GM06990 (cell line): ENCODE data around the gene UBAP2.

Source experiments
- DNase-seq: peaks from one replicate; pipeline ENCODE4 v3.0.0-alpha.2; 2011; ENCODE audit not compliant: insufficient read length; ENCODE audit errors: extremely low read depth
- H3K27me3 ChIP-seq: replicated peaks from 2 replicates; pipeline ENCODE4 v1.6.0; 2011; ENCODE audit warnings: low read length; ENCODE audit not compliant: control insufficient read depth, insufficient read depth
- H3K36me3 ChIP-seq: 2 replicates; pipeline ENCODE4 v1.5.1; 2011; ENCODE audit warnings: low read length; ENCODE audit not compliant: control insufficient read depth, insufficient read depth
- H3K4me3 ChIP-seq: replicated peaks from 2 replicates; pipeline ENCODE4 v1.5.1; 2011; ENCODE audit warnings: low read depth, mild to moderate bottlenecking, control low read depth, low read length
- CTCF ChIP-seq: IDR thresholded peaks from 2 replicates; pipeline ENCODE4 v1.5.1; 2011; ENCODE audit warnings: low read length, control low read depth, mild to moderate bottlenecking, inconsistent platforms; ENCODE audit not compliant: insufficient read depth, poor library complexity, severe bottlenecking

Gene UBAP2

GRCh38 chr9:34089311-34089710, 40.6 kb upstream of the UBAP2 start:
- TF ChIP-seq CTCF, result no peak
- no peak for DNase-seq
- Histone ChIP-seq H3K4me3 (no peak overlapping the region), H3K36me3 (peaks cover 34% of the 10 kb centered on the region), H3K27me3 (no peaks in the 10 kb centered on the region)

- no peak for DNase-seq
- H3K27me3 ChIP-seq, result no peaks in the 10 kb centered on the region
- H3K36me3 ChIP-seq, result peaks cover 23% of the 10 kb centered on the region
- TF ChIP-seq CTCF, result no peak
- no peak overlapping the region for H3K4me3 ChIP-seq
These were observed 38.7 kb upstream of the UBAP2 start for GRCh38 chr9:34087370-34087769.

GRCh38 chr9:34086864-34087263, 38.2 kb upstream of the UBAP2 start:
- DNase-seq, result no peak
- no peaks in the 10 kb centered on the region for H3K27me3 ChIP-seq
- H3K36me3 ChIP-seq, result peaks cover 23% of the 10 kb centered on the region
- no peak for TF ChIP-seq CTCF
- no peak overlapping the region for H3K4me3 ChIP-seq

GRCh38 chr9:34085581-34086500, 37.2 kb upstream of the UBAP2 start:
- Histone ChIP-seq H3K36me3 (peaks cover 21% of the 10 kb centered on the region), H3K27me3 (no peaks in the 10 kb centered on the region), H3K4me3 (no peak overlapping the region)
- no peak for TF ChIP-seq CTCF
- no peak for DNase-seq

- DNase-seq, result no peak
- Histone ChIP-seq H3K4me3 (no peak overlapping the region), H3K36me3 (peaks cover 20% of the 10 kb centered on the region), H3K27me3 (no peaks in the 10 kb centered on the region)
- no peak for TF ChIP-seq CTCF
These were observed 35.9 kb upstream of the UBAP2 start for GRCh38 chr9:34084562-34084961.
